Left colon (tissue), 2 donors: ENCODE measurements around the gene TRIM29. TPM values are rescaled to one million over a fixed set of nuclear protein-coding genes. Genes with fewer than 3 reads are reported as not detected.
"Not testable (repeated sequence)": the region's sequence is repeated elsewhere in the genome, so short reads cannot be mapped to it uniquely, and the experiment has no call there.

Experiments
- ATAC-seq: fragments of 200-7000 bp; cut with Tn5 transposase; one replicate; pipeline ENCODE4 v1.9.1; 2020; ENCODE audit warnings: mild to moderate bottlenecking, moderate library complexity
- DNase-seq, 2 donors: peaks; one replicate each; pipeline ENCODE4 v3.0.0-alpha.2; 2020
- intact Hi-C, 2 donors: fragments of 100-400 bp; cut with DNase I in 1 of 2; cut with micrococcal nuclease in 1 of 2; formaldehyde crosslinking; loops; one replicate each; pipeline versions ENCODE4 v1.11.2 to v1.14.0; 2022; cut with DNase I, micrococcal nuclease
- total RNA-seq, 2 donors: library from RNA; stranded (reverse); fragmentation: NEBNext Ultra II Directional; extraction: Animal tissue kit (Norgen Biotek cat#: 25700); gene quantifications; one replicate each; pipeline ENCODE4 v1.2.1, GENCODE V29; 2021
- donor health status: DM: no; HTN: no; CAD: no.
- donor health status: DM: yes; HTN: yes; CAD: no.

The TRIM29 gene
- total RNA-seq, 2 donors from 2014 or later: 6.1 to 8.6 TPM

DNA sequence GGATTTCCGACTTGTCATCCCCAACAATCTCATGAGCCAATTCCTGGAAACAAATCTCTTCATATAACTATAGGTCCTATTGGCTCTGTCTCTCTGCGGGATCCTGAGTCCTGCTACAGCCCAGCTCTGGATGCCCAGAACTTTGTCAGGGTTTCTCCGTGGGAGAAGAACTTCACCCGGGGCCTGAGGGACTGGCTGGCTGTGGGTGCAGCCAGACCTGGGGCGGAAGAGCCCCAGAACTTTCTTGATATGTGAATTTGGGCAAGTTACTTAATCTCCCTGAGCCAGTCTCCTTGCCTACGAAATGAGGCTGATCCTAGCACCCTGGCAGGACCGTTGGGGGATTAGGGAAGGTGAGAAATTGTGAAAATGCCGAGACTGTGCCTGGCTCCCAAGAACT, 6.6 kb upstream of the TRIM29 start:
- intact Hi-C loops: no loop called here
- no peak for DNase-seq
- ATAC-seq: no peak

DNA sequence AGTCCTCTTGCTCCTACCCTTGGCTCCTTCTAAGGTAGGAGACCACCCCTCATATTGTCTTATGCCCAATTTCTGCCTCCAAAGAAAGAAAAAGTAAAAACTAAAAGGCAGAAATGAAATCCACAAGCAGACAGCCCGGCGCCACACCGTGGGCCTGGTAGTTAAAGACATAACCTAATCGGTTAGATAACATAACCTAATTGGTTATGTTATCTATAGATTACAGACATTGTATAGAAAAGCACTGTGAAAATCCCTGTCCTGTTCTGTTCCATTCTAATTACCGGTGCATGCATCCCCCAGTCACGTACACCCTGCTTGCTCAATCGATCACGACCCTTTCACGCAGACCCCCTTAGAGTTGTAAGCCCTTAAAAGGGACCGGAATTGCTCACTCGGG, 5.6 kb upstream of the TRIM29 start:
- intact Hi-C loops, ATAC-seq, DNase-seq: not testable (repeated sequence)

DNA sequence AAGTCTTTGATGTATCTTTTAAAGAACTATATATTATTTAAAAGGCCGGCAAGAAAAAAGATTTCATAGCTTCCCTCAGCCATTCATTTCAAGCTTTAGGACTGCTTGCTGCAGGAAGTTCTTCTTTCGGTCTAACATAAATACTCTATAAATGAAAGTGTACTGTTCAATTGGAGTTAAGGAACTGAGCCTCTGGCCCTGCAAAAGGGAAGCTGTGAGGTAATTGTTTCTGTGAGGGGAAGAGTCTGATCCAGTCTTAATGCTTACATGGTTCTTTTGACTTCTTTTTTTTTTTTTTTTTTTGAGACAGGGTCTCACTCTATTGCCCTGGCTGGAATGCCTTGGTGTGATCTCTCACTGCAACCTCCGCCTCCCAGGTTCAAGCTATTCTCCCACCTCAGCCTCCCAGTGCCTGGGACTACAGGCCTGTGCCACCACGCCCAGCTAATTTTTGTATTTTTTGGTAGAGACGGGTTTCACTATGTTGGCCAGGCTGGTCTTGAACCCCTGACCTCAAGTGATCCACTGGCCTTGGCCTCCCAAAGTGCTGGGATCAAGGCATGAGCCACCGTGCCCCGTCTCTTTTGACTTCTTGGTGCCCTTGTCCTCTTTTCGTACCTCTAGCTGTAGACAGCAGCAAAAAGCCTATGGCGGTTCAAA, 4.7 kb upstream of the TRIM29 start:
- DNase-seq: no peak
- intact Hi-C loops: no loop called here

DNA sequence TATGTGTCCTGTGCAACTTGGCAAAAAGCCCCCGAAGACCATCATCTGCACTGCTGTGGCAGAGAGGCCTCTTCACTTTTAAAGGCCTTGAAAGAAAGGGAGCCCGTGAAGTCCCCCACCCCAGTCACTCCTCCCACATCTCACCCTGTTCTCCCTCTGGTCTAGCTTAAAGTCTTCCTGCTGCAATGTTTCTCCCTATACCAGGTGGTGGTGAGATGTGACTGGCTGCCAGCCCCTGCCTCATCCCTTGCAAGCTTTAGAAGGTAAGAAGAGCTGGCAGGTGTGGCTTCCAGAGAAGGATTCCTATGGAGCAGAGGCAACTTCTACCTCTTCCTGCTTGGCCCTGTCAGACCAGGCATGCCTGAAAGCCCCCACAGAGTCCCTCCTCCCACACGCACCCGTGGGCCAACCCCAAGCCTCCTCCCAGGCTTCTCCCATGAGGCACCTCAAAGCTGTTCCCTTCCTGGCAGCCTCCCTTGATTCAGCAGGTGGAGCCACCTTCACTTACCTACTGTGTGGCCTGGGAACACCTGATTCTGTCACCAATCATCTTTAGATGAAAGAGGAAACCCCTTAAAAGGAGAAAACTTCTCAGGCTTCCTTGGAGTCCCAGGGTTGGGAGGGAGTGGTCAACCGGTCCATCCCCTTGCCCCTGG, 4.0 kb upstream of the TRIM29 start:
- ATAC-seq (no peak), DNase-seq (no peak)
- intact Hi-C loops: no loop called here

More for the DNA sequence above, 4.7 kb upstream of the TRIM29 start:
- no peak for ATAC-seq

DNA sequence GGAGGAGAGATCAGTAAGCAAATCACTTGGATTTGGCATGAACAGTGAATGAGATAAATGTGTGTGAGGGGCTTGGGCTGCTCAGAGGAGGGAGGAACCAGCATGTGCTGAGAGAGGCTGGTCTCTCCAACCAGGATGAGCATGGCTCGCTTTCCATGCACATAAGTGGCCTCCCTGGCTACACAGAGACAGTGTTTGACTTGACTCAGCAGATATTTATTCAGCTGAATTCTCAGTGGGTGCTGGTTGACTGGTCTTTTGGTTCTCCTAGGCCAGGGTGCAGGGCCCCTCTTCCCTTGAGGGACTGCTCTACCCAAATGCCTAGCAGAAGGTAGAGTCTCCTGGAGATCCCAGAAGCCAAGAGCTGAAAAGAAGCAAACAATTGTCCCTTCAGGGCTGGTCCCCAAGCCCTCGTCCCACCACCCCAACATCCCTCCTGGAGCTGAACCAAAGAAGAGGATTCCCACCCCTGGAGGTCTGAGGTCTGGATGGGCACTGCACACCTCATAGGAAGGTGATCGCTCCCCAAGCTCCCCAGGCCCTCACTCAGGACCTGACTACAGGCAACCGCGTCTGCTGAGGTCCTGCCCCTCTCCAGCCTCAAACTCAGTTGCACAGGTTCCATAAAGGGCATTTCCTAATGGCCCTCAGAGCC, 3.3 kb upstream of the TRIM29 start:
- intact Hi-C loops: no loop called here
- DNase-seq (no peak), ATAC-seq (no peak)

DNA sequence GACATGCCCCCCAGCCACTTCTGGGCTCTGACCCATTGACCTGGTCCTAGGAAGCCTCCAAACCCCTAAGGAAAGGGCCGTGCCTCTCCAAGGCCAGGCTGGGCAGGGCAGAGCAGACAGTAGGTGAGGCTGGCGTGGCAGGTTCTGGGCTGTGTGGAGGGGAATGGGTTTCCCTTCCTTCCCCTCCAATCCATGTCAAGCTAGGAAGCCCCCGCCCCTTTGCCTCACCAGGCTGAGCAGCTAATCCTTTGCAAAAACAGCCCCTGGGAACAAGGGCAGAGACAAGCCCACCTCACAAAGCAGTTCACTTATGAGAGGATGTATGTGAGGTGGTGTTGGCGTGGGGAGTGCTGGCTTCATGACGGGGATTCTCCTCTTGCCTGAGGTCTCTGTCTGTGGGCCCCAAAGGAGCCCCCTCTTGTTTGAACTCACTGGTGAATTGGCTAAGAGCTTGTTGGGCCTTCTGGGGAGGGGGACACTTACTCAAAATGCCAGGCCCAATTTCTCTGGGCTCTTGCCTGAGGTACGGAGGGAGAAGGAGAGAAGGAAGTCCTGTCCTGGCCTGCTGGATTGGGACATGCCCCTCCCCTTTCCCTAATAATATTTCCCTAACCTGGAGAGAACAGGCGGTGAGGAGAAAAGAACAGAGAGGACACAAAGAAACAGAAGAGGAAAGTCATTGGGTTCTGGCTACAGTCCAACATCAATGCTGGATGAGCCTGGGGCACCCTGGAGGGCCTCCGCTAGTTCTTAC, 1.6 kb upstream of the TRIM29 start:
- DNase-seq: no peak
- intact Hi-C loops: no loop called here

DNA sequence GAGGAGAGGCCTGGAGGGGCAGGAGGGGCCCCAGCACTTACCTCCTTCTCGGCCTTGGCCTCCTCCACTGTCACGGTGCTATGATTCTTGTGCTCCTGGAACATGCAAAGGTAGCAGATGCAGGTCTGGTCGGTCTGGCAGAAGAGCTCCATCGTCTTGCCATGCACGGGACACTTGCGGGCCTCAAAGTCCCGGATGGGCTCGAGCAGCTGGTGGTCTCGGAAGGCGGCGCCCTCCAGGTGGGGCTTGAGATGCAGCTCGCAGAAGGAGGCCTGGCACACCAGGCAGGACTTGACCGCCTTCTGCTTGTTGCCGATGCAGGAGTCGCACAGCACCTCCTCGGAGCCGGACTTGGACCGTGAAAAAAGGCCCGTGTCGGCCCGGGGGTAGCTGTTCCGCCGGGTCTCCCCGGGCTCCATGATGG, 714 bp downstream of the TRIM29 start:
- DNase-seq (no peak), ATAC-seq (no peak)
- intact Hi-C loops: no loop called here

More for the DNA sequence above, 1.6 kb upstream of the TRIM29 start:
- no peak for ATAC-seq

DNA sequence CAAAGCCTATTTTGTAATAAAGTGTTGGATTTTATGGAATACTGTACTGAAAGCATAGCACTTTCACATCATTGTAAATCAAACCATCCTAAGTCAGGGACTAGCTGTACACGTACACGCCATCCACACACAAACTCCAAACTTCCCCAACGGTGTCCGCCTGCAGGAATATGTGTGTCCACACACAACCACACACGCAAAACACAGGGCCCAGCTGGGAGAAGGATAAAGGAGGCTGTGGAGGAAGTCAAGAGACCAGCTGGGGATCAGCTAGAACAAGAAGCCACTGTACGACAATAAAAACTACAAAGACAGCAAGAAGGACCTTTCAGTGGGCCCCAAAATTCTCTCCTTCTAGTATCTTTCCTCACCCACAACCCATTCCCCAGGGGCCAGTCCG, 1.6 kb downstream of the TRIM29 start:
- ATAC-seq: no peak
- DNase-seq: no peak

DNA sequence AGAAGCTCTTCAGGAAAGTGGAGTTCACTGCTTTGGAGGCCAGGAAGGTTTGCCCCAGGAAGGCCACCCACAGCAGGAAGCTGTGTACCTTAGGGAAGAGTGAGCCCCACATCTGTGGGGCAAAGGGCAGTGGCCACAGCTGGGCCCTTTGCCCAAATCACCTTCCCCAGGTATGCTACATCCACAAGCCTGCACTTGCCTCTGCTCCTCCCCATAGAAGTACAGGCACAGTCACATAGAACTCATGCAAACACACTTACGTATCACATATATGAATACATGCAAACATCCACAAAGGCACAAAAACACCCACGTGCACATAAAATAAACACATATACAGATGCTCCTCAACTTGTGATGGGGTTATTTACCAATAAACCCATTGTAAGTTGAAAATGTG, 2.1 kb downstream of the TRIM29 start:
- DNase-seq (no peak), ATAC-seq (no peak)
- intact Hi-C loops: no loop called here

More for the DNA sequence above, 1.6 kb downstream of the TRIM29 start:
- intact Hi-C loops: no loop called here

DNA sequence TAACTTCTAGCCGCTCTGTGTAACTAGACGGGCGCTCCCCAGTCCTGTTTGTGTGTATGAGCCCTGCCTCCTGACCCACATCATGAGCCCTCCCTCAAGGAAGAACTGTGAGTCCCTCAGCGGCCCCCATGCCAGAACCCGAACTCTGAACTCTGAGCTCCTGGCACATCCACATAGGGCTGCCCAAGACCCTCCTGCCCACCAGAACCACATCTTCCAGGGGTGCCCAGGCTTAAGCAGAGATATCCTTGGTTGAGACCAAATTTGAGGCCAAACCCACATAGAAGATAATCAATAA, 3.0 kb downstream of the TRIM29 start:
- DNase-seq (no peak), ATAC-seq (no peak)
- intact Hi-C loops: no loop called here

DNA sequence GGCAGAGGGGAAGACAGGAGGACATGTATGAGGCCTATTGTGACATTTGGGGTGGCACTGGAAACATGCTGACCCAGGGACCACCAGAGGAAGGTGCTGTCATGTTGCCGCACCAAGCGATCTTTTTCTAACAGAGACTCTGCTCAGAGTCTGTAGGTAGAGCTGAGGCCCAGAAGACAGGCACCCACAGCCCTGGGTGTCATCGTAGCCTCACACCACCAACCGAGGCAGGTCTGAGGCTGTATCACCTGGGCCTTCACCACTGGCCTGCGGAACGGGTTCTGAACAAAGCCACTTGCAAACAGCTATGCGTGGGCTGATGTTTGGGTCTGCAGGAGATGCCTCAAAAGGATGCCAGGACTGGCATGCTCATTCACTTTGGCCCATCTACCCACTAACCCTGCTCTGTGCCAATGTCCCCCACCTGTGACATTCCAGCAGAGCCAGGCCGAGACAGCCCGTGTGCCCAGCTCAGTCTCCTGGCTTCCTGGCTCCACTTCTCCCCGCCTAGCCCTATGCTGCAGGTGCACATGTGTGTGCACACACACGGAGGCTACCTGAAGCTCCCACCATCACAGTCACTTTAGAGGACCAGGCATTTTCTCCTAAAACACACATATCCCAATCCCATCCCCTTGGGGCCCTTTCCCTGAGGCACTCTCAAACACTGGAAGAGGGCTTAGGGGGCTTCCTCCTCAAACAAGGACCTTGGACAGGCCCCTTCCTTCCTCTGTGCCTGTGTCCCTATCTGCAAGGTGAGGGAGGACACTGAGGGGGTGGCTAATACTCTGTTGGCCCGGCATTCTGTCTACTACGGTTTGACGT, 3.6 kb downstream of the TRIM29 start:
- DNase-seq (no peak), ATAC-seq (no peak)
- intact Hi-C loops: no loop called here

DNA sequence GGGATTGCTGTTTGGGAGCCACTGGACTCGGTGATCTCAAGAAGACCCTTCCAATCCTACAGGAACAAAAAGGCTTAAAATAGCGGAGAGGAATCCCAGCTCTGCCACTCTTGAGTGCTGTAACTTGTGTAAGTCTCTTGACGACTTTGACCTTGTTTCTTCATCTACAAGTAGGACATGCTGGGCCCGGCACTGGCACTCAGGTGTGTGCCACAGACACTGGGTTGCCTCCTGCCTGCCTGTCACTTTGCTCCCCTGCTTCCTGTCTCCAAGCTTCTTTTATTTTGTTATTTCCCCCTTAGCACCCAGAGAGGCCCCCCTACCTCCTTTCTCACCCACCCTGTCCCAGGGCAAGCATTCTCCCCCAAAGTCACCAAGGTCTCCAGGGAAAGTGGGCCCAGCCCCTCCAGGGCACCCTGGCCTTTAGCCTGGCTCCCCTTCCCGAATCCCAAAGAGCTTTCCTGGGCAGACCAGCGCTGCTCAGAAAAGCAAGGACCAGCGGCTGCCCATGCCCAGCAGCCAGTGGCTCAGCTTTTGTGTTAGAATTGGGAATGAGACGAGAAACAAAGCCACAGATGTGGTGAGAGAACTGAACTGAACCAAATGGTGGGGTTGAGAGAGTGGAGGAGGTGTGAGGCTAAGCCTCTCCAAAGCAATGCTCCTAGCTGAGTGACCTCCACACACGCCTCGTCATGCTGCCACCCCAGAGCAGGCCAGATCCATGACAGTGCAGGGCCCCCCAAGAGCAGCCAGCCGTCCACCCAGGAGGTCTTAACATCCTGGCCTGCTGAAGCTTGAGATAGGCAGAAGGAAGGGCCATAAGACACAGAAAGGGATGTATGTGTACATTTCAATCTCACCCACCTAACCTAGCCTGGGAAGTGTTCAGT, 4.5 kb downstream of the TRIM29 start:
- intact Hi-C loops: no loop called here
- ATAC-seq (no peak), DNase-seq (no peak)

DNA sequence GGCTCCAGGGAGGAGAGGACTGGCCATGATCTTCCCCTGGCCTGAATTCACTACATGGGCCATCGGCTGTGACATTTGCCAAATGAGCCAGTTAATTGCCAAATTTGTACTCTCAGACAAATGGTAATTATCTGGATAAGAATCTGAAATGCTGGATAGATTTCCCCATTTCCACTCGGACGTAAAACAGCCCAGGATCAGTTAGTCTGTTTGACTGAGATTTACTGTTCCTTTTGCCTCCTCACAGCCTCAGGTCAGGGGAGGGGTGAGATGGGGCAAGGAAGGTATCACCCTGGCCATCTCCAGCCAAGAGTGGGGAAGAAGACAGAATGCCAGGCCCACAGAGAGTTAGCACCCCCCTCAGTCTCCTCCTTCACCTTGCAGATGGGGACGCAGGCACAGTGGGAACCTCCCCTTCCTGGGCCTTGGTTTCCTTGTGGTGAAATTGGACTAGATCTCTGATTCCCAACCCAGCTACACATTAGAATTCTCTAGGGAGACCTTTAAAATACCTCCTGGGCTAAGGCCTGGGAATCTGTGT, 5.2 kb downstream of the TRIM29 start:
- ATAC-seq: no peak
- DNase-seq: no peak
- intact Hi-C loops: no loop called here

DNA sequence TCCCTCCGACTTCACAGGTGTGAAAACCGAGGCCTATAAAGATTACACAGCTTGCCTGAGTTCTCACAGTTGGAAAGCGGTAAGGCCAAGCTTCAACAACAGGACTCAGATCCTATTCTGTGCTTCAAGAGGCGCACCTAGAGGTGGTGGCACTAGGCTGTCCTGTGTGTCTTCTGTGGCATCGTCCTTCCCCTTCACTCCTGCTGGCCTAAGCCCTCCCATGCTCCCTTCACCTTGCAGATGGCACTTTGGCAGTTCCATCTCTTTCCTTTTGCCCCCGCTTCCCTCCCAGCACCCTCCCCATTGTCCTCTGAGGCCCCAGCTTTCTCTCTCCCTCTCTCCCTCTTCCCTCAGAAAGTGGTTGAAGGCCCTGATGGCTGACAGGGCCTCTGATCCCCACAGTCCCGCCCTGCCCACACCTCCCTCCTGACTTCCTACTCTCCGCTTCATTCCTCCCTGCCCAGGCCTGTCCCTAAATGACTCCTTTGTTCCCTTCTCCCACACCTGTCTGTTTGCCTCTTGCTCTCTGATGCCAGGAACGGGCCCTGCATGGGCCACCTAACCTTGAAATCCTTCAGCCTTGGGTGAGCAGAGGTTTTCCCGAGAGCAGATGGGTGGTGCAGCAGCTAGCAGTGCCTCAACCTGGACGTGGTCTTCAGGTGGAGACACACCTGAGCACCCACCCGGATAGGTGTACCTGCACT, 5.8 kb downstream of the TRIM29 start:
- DNase-seq (peak; percentile 27 to 61), ATAC-seq (peak; percentile 55)
- intact Hi-C loops: no loop called here

DNA sequence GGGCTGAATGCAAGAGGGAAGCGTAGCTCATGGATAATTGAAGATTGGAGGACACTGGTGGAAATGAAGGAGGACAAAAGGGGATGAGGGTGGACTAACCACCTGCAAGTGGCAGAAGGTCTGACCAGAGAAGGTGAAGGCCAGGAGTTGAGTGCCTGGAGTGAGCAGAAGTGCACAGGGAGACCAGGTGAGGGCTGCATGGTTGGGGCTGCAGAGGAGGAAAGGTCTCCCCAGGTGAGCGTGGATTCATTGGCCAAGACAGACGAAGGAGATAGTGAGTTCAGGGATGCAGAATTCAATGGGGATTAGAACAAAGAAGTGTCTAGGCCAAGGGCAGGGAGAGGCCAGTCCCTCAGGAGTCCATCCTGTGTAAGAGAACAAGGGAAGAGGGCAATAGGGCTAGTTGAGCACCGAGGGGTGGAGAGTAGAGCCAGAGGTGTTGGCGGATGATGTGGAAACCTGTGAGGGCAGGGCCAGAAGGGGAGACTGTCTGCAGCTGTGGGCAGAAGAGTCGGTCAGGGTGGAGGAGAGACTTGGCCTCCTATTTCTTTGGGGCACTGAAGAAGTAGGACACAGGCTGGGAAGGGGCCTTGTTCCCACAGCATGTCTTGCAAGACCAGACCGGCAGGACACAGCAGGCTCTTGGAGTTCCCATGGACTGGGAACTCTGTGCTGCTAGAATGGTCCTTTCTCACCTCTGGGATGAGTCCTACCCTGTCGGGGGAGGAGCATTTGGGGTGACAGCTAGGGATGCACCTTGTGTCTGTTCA, 6.7 kb downstream of the TRIM29 start:
- intact Hi-C loops: no loop called here
- DNase-seq (peak in 1 of 2 donors; percentile 20), ATAC-seq (no peak)

DNA sequence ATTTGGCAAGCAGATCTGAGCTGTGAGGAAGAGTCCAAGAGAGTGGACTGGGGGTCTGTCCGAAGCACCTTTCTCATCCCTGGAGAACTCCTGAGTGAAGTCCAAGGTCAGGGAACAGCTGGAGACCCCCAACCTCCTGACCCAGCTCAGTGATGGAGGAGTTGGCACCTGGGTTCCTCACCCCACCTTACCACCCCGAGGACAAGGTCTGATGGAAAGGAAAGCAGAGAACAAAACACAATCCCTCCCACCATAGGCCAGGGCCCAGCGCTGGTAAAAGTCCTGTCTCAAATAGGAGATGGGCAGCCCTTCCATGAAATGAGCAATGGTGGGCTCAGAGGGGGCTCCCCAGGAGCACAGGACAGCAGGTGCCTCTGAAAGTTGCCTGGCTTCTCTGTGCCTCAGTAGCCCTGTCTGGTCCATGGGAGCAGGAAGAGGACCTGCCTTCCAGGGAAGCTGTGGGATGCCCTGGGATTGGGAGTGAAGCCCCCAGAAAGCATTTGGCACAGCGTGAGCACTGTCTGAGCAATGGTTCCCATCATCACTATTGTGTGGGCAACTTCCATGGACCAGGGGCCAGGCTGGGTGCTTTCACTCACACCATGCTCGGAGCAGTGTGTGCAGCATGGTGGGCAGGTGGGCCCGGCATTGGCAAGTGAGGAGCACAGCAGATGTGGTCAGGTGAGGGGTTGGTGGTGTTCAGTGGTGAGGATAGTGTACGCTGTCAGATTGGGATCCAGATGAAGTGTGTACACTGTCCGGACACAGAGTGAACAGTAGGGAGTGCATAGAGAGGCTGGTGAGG, 7.5 kb downstream of the TRIM29 start:
- intact Hi-C loops: no loop called here
- ATAC-seq (no peak), DNase-seq (peak in 1 of 2 donors; percentile 23)
